CD8-positive, alpha-beta memory T cell (primary cell): ENCODE measurements around the gene ADRA1B. TPM values are rescaled to one million over a fixed set of nuclear protein-coding genes. Genes with fewer than 3 reads are reported as not detected.

ENCODE experiments used
- CTCF ChIA-PET: fragments of 350-600 bp; sonication (Branson Sonifier 250); formaldehyde crosslinking; loops from one replicate; lab custom pipeline; 2021; ENCODE audit warnings: antibody characterized with exemption; lab: Charles Lee
- POLR2A ChIA-PET: fragments of 350-600 bp; sonication (Branson Sonifier 250); formaldehyde crosslinking; loops from one replicate; lab custom pipeline; 2021; ENCODE audit warnings: antibody characterized with exemption; lab: Charles Lee
- DNase-seq, 5 donors: peaks; one replicate each; pipeline versions ENCODE4 v3.0.0 to v3.0.0-alpha.2; 2020 to 2022; ENCODE audit warnings: mixed read lengths in 1 of 5
- H3K27ac ChIP-seq: one replicate; pipeline ENCODE4 v1.7.0; 2013; ENCODE audit warnings: low read depth, mild to moderate bottlenecking, low read length, moderate library complexity
- H3K27me3 ChIP-seq: 2 replicates; pipeline ENCODE4 v1.7.0; 2013; ENCODE audit warnings: low read length, mild to moderate bottlenecking; ENCODE audit not compliant: insufficient read depth, poor library complexity, severe bottlenecking
- H3K36me3 ChIP-seq: 2 replicates; pipeline ENCODE4 v1.7.0; 2013; ENCODE audit warnings: mild to moderate bottlenecking, low read length, moderate library complexity; ENCODE audit not compliant: insufficient read depth
- H3K4me1 ChIP-seq: 2 replicates; pipeline ENCODE4 v1.7.0; 2013; ENCODE audit warnings: mild to moderate bottlenecking, low read length, moderate library complexity; ENCODE audit not compliant: insufficient read depth
- H3K4me3 ChIP-seq: 2 replicates; pipeline ENCODE4 v1.7.0; 2013; ENCODE audit warnings: mild to moderate bottlenecking, low read length
- H3K9me3 ChIP-seq: 2 replicates; pipeline ENCODE4 v1.7.0; 2013; ENCODE audit warnings: mild to moderate bottlenecking, low read length
- H3K27ac Mint-ChIP-seq, 8 donors: one replicate each; pipeline ENCODE4 v1.8.0; 2020 to 2021; ENCODE audit warnings: mixed read lengths in 8 of 8, mild to moderate bottlenecking in 6 of 8, inconsistent platforms in 3 of 8, moderate library complexity in 3 of 8
- H3K27me3 Mint-ChIP-seq, 2 donors: one replicate each; pipeline ENCODE4 v1.8.0; 2020 to 2021; ENCODE audit warnings: mixed read lengths in 2 of 2, mild to moderate bottlenecking in 1 of 2, moderate library complexity in 1 of 2
- H3K36me3 Mint-ChIP-seq, 3 donors: one replicate each; pipeline ENCODE4 v1.8.0; 2020 to 2021; ENCODE audit warnings: mixed read lengths in 3 of 3, inconsistent platforms in 1 of 3, mild to moderate bottlenecking in 1 of 3
- H3K4me1 Mint-ChIP-seq, 3 donors: one replicate each; pipeline ENCODE4 v1.8.0; 2020 to 2021; ENCODE audit warnings: mixed read lengths in 3 of 3, inconsistent platforms in 1 of 3, mild to moderate bottlenecking in 1 of 3
- H3K4me3 Mint-ChIP-seq, 7 donors: one replicate each; pipeline ENCODE4 v1.8.0; 2020 to 2021; ENCODE audit warnings: mixed read lengths in 7 of 7, mild to moderate bottlenecking in 6 of 7, moderate library complexity in 4 of 7, inconsistent platforms in 2 of 7
- H3K9me3 Mint-ChIP-seq, 5 donors: one replicate each; pipeline ENCODE4 v1.8.0; 2020 to 2022; ENCODE audit warnings: mixed read lengths in 5 of 5, mild to moderate bottlenecking in 3 of 5, moderate library complexity in 2 of 5, inconsistent platforms in 1 of 5
- polyA plus RNA-seq: library from polyadenylated mRNA; unstranded; fragments of 300-500 nt; fragmentation: Illumina TruSeq; gene quantifications from one replicate; pipeline ENCODE4 v1.2.3, GENCODE V29; 2021
- total RNA-seq, 2 experiments: library from RNA; stranded (reverse); gene quantifications; one replicate each; pipeline ENCODE4 v1.2.3, GENCODE V29; 2021

ADRA1B gene
- total and polyA plus RNA-seq, 3 experiments from 2014 or later = not detected

- Mint-ChIP-seq H3K27me3 (peaks cover 15 to 51% of the 10 kb centered on the region in 2 donors), H3K4me3 (no peak overlapping the region), H3K9me3 (no peaks in the 10 kb centered on the region), H3K36me3 (no peaks in the 10 kb centered on the region), H3K4me1 (peaks cover 3 to 5% (median 4%) of the 10 kb centered on the region in 3 donors), H3K27ac (no peak overlapping the region)
- no peak overlapping the region for H3K27ac ChIP-seq
- no peak for DNase-seq
- CTCF ChIA-PET = no interaction called here
- POLR2A ChIA-PET = no interaction called here
- no peak overlapping the region for H3K4me3 ChIP-seq
- no peaks in the 10 kb centered on the region for H3K9me3 ChIP-seq
- no peaks in the 10 kb centered on the region for H3K4me1 ChIP-seq
- H3K27me3 ChIP-seq = peaks cover 8% of the 10 kb centered on the region
- H3K36me3 ChIP-seq = no peaks in the 10 kb centered on the region
Measured at GRCh38 chr5:159928122-159928909, 12.0 kb downstream of the ADRA1B start.

GRCh38 chr5:159929176-159929575 lies 12.9 kb downstream of the ADRA1B start:
- no peaks in the 10 kb centered on the region for H3K36me3 Mint-ChIP-seq
- ChIA-PET POLR2A (no interaction called here), CTCF (no interaction called here)
- H3K27me3 ChIP-seq = peaks cover 8% of the 10 kb centered on the region
- no peak for DNase-seq
- H3K27ac ChIP-seq = no peak overlapping the region
- H3K4me3 ChIP-seq = no peak overlapping the region
- no peak overlapping the region for H3K4me3 Mint-ChIP-seq
- H3K4me1 Mint-ChIP-seq = peaks cover 8 to 13% (median 12%) of the 10 kb centered on the region in 3 donors
- no peaks in the 10 kb centered on the region for H3K36me3 ChIP-seq
- no peaks in the 10 kb centered on the region for H3K4me1 ChIP-seq
- peaks cover 15 to 51% of the 10 kb centered on the region in 2 donors for H3K27me3 Mint-ChIP-seq
- no peaks in the 10 kb centered on the region for H3K9me3 ChIP-seq
- H3K9me3 Mint-ChIP-seq = no peaks in the 10 kb centered on the region
- no peak overlapping the region for H3K27ac Mint-ChIP-seq

GRCh38 chr5:159933531-159934485 lies 17.5 kb downstream of the ADRA1B start:
- Mint-ChIP-seq H3K36me3 (no peaks in the 10 kb centered on the region), H3K4me3 (peak overlapping the region; percentile 3 to 67 (median 30)), H3K27me3 (peaks cover 20 to 44% of the 10 kb centered on the region in 2 donors), H3K9me3 (no peaks in the 10 kb centered on the region), H3K4me1 (peaks cover 8 to 13% (median 12%) of the 10 kb centered on the region in 3 donors), H3K27ac (peak overlapping the region in 7 of 8 donors; percentile 31 to 91 (median 79))
- Histone ChIP-seq H3K4me3 (no peak overlapping the region), H3K27ac (no peak overlapping the region), H3K9me3 (no peaks in the 10 kb centered on the region), H3K36me3 (no peaks in the 10 kb centered on the region), H3K27me3 (no peaks in the 10 kb centered on the region), H3K4me1 (no peaks in the 10 kb centered on the region)
- POLR2A ChIA-PET = no interaction called here
- peak; percentile 10 to 61 (median 30) for DNase-seq
- CTCF ChIA-PET = interaction anchor here (1.0 to 1.7 kb wide), 2 partner anchors 16 to 777 kb away, joined by 3 to 4 read pairs; no protein-coding TSS in a partner anchor

- H3K4me1 ChIP-seq = no peaks in the 10 kb centered on the region
- no peaks in the 10 kb centered on the region for H3K9me3 ChIP-seq
- no peak for DNase-seq
- Mint-ChIP-seq H3K9me3 (no peaks in the 10 kb centered on the region), H3K36me3 (no peaks in the 10 kb centered on the region), H3K27ac (no peak overlapping the region), H3K4me3 (no peak overlapping the region), H3K4me1 (peaks cover 8 to 13% (median 12%) of the 10 kb centered on the region in 3 donors), H3K27me3 (peaks cover 25 to 46% of the 10 kb centered on the region in 2 donors)
- H3K36me3 ChIP-seq = no peaks in the 10 kb centered on the region
- ChIA-PET POLR2A (no interaction called here), CTCF (no interaction called here)
- H3K4me3 ChIP-seq = no peak overlapping the region
- H3K27ac ChIP-seq = no peak overlapping the region
- H3K27me3 ChIP-seq = no peaks in the 10 kb centered on the region
Measured at GRCh38 chr5:159935946-159936345, 19.7 kb downstream of the ADRA1B start.

GRCh38 chr5:159936686-159937329 lies 20.5 kb downstream of the ADRA1B start:
- ChIA-PET CTCF (interaction anchor here (0.8 kb wide), 1 partner anchor 492 kb away, joined by 3 read pairs; no protein-coding TSS in a partner anchor), POLR2A (no interaction called here)
- Histone ChIP-seq H3K9me3 (no peaks in the 10 kb centered on the region), H3K27me3 (no peaks in the 10 kb centered on the region), H3K4me3 (no peak overlapping the region), H3K36me3 (no peaks in the 10 kb centered on the region), H3K4me1 (no peaks in the 10 kb centered on the region), H3K27ac (no peak overlapping the region)
- Mint-ChIP-seq H3K36me3 (no peaks in the 10 kb centered on the region), H3K4me1 (peaks cover 8 to 13% (median 12%) of the 10 kb centered on the region in 3 donors), H3K27ac (no peak overlapping the region), H3K27me3 (peaks cover 22 to 47% of the 10 kb centered on the region in 2 donors), H3K9me3 (no peaks in the 10 kb centered on the region), H3K4me3 (no peak overlapping the region)
- no peak for DNase-seq

- no peaks in the 10 kb centered on the region for H3K4me1 ChIP-seq
- Mint-ChIP-seq H3K36me3 (no peaks in the 10 kb centered on the region), H3K27ac (no peak overlapping the region), H3K27me3 (peaks cover 18 to 45% of the 10 kb centered on the region in 2 donors), H3K4me3 (no peak overlapping the region), H3K9me3 (no peaks in the 10 kb centered on the region), H3K4me1 (peaks cover 8 to 13% (median 12%) of the 10 kb centered on the region in 3 donors)
- ChIA-PET CTCF (interaction anchor here (0.8 kb wide), 1 partner anchor 493 kb away, joined by 3 read pairs; no protein-coding TSS in a partner anchor), POLR2A (no interaction called here)
- no peak for DNase-seq
- no peaks in the 10 kb centered on the region for H3K9me3 ChIP-seq
- no peak overlapping the region for H3K27ac ChIP-seq
- no peaks in the 10 kb centered on the region for H3K27me3 ChIP-seq
- H3K36me3 ChIP-seq = no peaks in the 10 kb centered on the region
- H3K4me3 ChIP-seq = no peak overlapping the region
Measured at GRCh38 chr5:159937580-159937979, 21.3 kb downstream of the ADRA1B start.

GRCh38 chr5:159943326-159943725 lies 27.0 kb downstream of the ADRA1B start:
- Histone ChIP-seq H3K9me3 (no peaks in the 10 kb centered on the region), H3K36me3 (no peaks in the 10 kb centered on the region), H3K27ac (no peak overlapping the region), H3K27me3 (no peaks in the 10 kb centered on the region), H3K4me1 (no peaks in the 10 kb centered on the region), H3K4me3 (no peak overlapping the region)
- no peak overlapping the region for H3K4me3 Mint-ChIP-seq
- POLR2A ChIA-PET = no interaction called here
- H3K4me1 Mint-ChIP-seq = peaks cover 0 to 2% (median 0%) of the 10 kb centered on the region in 3 donors
- CTCF ChIA-PET = no interaction called here
- H3K9me3 Mint-ChIP-seq = no peaks in the 10 kb centered on the region
- peaks cover 15 to 54% of the 10 kb centered on the region in 2 donors for H3K27me3 Mint-ChIP-seq
- no peak overlapping the region for H3K27ac Mint-ChIP-seq
- peaks cover 0 to 3% (median 0%) of the 10 kb centered on the region in 3 donors for H3K36me3 Mint-ChIP-seq
- DNase-seq = no peak
